GM15510 (cell line): ENCODE data around the gene IQGAP2.

Experiments used
- POLR2A ChIP-seq: IDR thresholded peaks from 3 replicates; pipeline ENCODE4 v1.6.1; 2011; ENCODE audit warnings: borderline replicate concordance; ENCODE audit not compliant: insufficient read length; ENCODE audit errors: extremely low read depth

Gene IQGAP2

GRCh38 chr5:76455531-76456133, 52.5 kb downstream of the IQGAP2 start:
- TF ChIP-seq POLR2A = no peak

GRCh38 chr5:76456258-76456657, 53.2 kb downstream of the IQGAP2 start:
- no peak for TF ChIP-seq POLR2A

GRCh38 chr5:76457674-76458485, 54.8 kb downstream of the IQGAP2 start:
- TF ChIP-seq POLR2A = no peak

GRCh38 chr5:76458486-76458830, 55.4 kb downstream of the IQGAP2 start:
- no peak for TF ChIP-seq POLR2A

- TF ChIP-seq POLR2A = no peak
Observed at GRCh38 chr5:76460104-76460503, 57.0 kb downstream of the IQGAP2 start.

- no peak for TF ChIP-seq POLR2A
Observed at GRCh38 chr5:76462097-76462667, 59.1 kb downstream of the IQGAP2 start.

- no peak for TF ChIP-seq POLR2A
Observed at GRCh38 chr5:76467216-76467615, 64.1 kb downstream of the IQGAP2 start.

GRCh38 chr5:76468635-76469425, 65.7 kb downstream of the IQGAP2 start:
- no peak for TF ChIP-seq POLR2A

- TF ChIP-seq POLR2A = no peak
Observed at GRCh38 chr5:76469656-76470290, 66.7 kb downstream of the IQGAP2 start.

GRCh38 chr5:76470976-76471375, 67.9 kb downstream of the IQGAP2 start:
- TF ChIP-seq POLR2A = no peak

GRCh38 chr5:76471406-76471805, 68.3 kb downstream of the IQGAP2 start:
- no peak for TF ChIP-seq POLR2A

GRCh38 chr5:76471987-76472334, 68.9 kb downstream of the IQGAP2 start:
- no peak for TF ChIP-seq POLR2A

- no peak for TF ChIP-seq POLR2A
Observed at GRCh38 chr5:76472335-76473008, 69.4 kb downstream of the IQGAP2 start.

GRCh38 chr5:76473009-76473336, 69.9 kb downstream of the IQGAP2 start:
- TF ChIP-seq POLR2A = no peak
